Caco-2 (cell line): ENCODE results near the gene ACER2. TPM values are rescaled to one million over a fixed set of nuclear protein-coding genes. Genes with fewer than 3 reads are reported as not detected.

Experiments
- BruUV-seq: library from RNA; stranded (reverse); fragments of 400-500 nt; replicated peaks from 2 replicates; lab custom pipeline; 2021; lab: Mats Ljungman, UMichigan
- CTCF ChIA-PET: fragments of 300-600 bp; sonication (Branson Sonifier 250); formaldehyde crosslinking; loops from one replicate; lab custom pipeline; 2022; ENCODE audit warnings: antibody characterized with exemption; lab: Charles Lee
- POLR2A ChIA-PET: fragments of 300-600 bp; sonication (Branson Sonifier 250); formaldehyde crosslinking; loops from one replicate; lab custom pipeline; 2022; ENCODE audit warnings: antibody characterized with exemption; lab: Charles Lee
- DNase-seq, 2 experiments: peaks; one replicate each; pipeline versions ENCODE4 v3.0.0 to v3.0.0-alpha.2; 2020 to 2022
- H3K27me3 ChIP-seq: replicated peaks from 2 replicates; pipeline ENCODE4 v1.6.0; 2011; ENCODE audit warnings: low read length; ENCODE audit not compliant: control insufficient read depth, insufficient read depth
- H3K36me3 ChIP-seq: 2 replicates; pipeline ENCODE4 v1.5.1; 2011; ENCODE audit warnings: low read length; ENCODE audit not compliant: control insufficient read depth, insufficient read depth
- H3K4me1 ChIP-seq: fragments of 250-450 bp; sonication (Bioruptor Pico); 2 replicates; pipeline ENCODE4 v1.5.1; 2020; ENCODE audit warnings: mild to moderate bottlenecking
- H3K4me3 ChIP-seq: 2 replicates; pipeline ENCODE4 v1.5.1; 2011; ENCODE audit warnings: low read depth, mild to moderate bottlenecking, control low read depth, low read length
- H3K9me3 ChIP-seq: fragments of 250-450 bp; sonication (Bioruptor Pico); 2 replicates; pipeline ENCODE4 v1.5.1; 2020; ENCODE audit warnings: mild to moderate bottlenecking, moderate library complexity
- H3K27ac Mint-ChIP-seq: one replicate; pipeline ENCODE4 v1.8.0; 2022; ENCODE audit warnings: mixed read lengths; ENCODE audit not compliant: unreplicated experiment
- H3K27me3 Mint-ChIP-seq: one replicate; pipeline ENCODE4 v1.8.0; 2022; ENCODE audit warnings: mixed read lengths; ENCODE audit not compliant: insufficient read depth, unreplicated experiment
- H3K36me3 Mint-ChIP-seq: one replicate; pipeline ENCODE4 v1.8.0; 2022; ENCODE audit warnings: mild to moderate bottlenecking, mixed read lengths; ENCODE audit not compliant: insufficient read depth, unreplicated experiment
- H3K4me1 Mint-ChIP-seq: one replicate; pipeline ENCODE4 v1.8.0; 2022; ENCODE audit warnings: low read depth, mixed read lengths; ENCODE audit not compliant: unreplicated experiment
- H3K4me3 Mint-ChIP-seq: one replicate; pipeline ENCODE4 v1.8.0; 2022; ENCODE audit warnings: mild to moderate bottlenecking, moderate library complexity, mixed read lengths; ENCODE audit not compliant: unreplicated experiment
- H3K9me3 Mint-ChIP-seq: one replicate; pipeline ENCODE4 v1.8.0; 2022; ENCODE audit warnings: mixed read lengths; ENCODE audit not compliant: unreplicated experiment
- CTCF ChIP-seq, 2 experiments: fragments of 200-600 bp in 1 of 2; IDR thresholded peaks; 1 replicate in 1 of 2; 2 replicates in 1 of 2; pipeline versions ENCODE4 v1.5.1 to v1.8.0; 2011 to 2022; ENCODE audit warnings: antibody characterized with exemption in 1 of 2, control low read depth in 1 of 2, inconsistent platforms in 1 of 2, low read depth in 1 of 2, low read length in 1 of 2, mild to moderate bottlenecking in 1 of 2, moderate library complexity in 1 of 2; ENCODE audit not compliant: insufficient read depth in 1 of 2, severe bottlenecking in 1 of 2, unreplicated experiment in 1 of 2
- intact Hi-C: fragments of 100-400 bp; cut with micrococcal nuclease; formaldehyde crosslinking; loops from one replicate; pipeline ENCODE4 v1.10.0; 2022; ENCODE audit not compliant: unreplicated experiment
- total RNA-seq: library from RNA; stranded (reverse); gene quantifications from 2 replicates; pipeline ENCODE4 v1.2.3, GENCODE V29; 2022

Gene ACER2
- total RNA-seq, 1 experiment from 2014 or later: 2.4 TPM

DNA sequence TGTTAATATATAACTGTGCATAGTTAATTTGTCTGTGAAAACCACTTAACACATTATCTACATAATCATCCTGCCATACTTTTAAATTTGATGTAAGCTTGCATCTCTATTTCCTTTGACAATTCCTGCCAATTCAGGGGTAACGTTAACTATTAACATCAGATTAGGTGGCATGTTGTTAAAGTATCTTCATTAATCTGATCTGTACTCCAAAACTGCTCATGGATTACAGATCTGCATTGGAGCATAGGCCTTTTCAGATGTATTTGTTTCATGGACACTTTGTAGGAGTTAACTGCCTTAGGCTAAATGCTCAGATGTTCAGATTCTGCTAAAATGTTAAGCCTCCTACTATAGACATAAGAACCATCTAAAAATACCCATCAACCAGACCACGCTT is 31.9 kb upstream of the ACER2 start:
- no peak overlapping the region for H3K4me3 ChIP-seq
- BruUV-seq: no TSS peak
- no peaks in the 10 kb centered on the region for H3K9me3 Mint-ChIP-seq
- no peaks in the 10 kb centered on the region for H3K27me3 Mint-ChIP-seq
- peaks cover 1% of the 10 kb centered on the region; the same call in 1 of the 2 replicates for H3K36me3 ChIP-seq
- DNase-seq: no peak
- intact Hi-C loops: loop anchor here (10.0 kb wide), 1 partner anchor 332 kb away; the partner anchor contains the start of gene RRAGA
- no peak for TF ChIP-seq CTCF (IDR thresholded peaks at IDR 0.05; ENCODE audit: insufficient read depth in 1 of 2, low read depth in 1 of 2, low read length in 1 of 2, severe bottlenecking in 1 of 2, unreplicated experiment in 1 of 2)
- no peak overlapping the region for H3K27ac Mint-ChIP-seq
- peaks cover 84% of the 10 kb centered on the region for H3K36me3 Mint-ChIP-seq
- POLR2A ChIA-PET: no interaction called here
- H3K4me3 Mint-ChIP-seq: peak overlapping the region; percentile 82
- H3K9me3 ChIP-seq: no peaks in the 10 kb centered on the region
- no peaks in the 10 kb centered on the region for H3K27me3 ChIP-seq
- H3K4me1 Mint-ChIP-seq: peaks cover 23% of the 10 kb centered on the region
- CTCF ChIA-PET: interaction anchor here (0.9 kb wide), 1 partner anchor 88 kb away, joined by 4 read pairs; no protein-coding TSS in a partner anchor
- H3K4me1 ChIP-seq: peaks cover 15% of the 10 kb centered on the region

DNA sequence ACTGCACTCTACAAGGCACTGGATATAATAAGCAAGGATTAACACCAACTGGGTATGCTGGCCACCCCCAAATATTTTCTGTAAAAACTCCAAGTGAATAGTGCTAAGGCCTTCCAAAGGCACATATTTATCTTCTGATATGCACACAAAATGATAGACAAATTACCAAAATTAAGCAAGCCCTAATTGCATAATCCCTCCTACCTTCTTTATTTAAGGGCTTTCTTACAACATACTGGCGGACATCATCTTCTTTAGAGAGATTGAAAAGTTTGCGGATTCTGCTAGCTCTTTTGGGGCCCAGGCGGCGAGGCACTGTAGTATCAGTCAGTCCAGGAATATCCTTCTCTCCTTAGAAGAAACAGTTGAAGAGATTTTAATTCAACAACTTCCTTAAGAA is 30.6 kb upstream of the ACER2 start:
- peak overlapping the region; percentile 94 for H3K27ac Mint-ChIP-seq
- H3K36me3 ChIP-seq: peaks cover 1% of the 10 kb centered on the region; the same call in 1 of the 2 replicates
- TF ChIP-seq CTCF (IDR thresholded peaks at IDR 0.05; ENCODE audit: insufficient read depth in 1 of 2, low read depth in 1 of 2, low read length in 1 of 2, severe bottlenecking in 1 of 2, unreplicated experiment in 1 of 2): no peak
- H3K27me3 Mint-ChIP-seq: no peaks in the 10 kb centered on the region
- peaks cover 15% of the 10 kb centered on the region for H3K4me1 ChIP-seq
- peak overlapping the region; percentile 71 for H3K4me3 ChIP-seq
- H3K9me3 ChIP-seq: no peaks in the 10 kb centered on the region
- ChIA-PET POLR2A (no interaction called here), CTCF (interaction anchor here (0.6 kb wide), 1 partner anchor 79 kb away, joined by 3 read pairs; no protein-coding TSS in a partner anchor)
- peaks cover 74% of the 10 kb centered on the region for H3K36me3 Mint-ChIP-seq
- H3K4me1 Mint-ChIP-seq: peaks cover 23% of the 10 kb centered on the region
- no TSS peak for BruUV-seq
- peak overlapping the region; percentile 82 for H3K4me3 Mint-ChIP-seq
- no peaks in the 10 kb centered on the region for H3K9me3 Mint-ChIP-seq
- intact Hi-C loops: loop anchor here (10.0 kb wide), 1 partner anchor 333 kb away; the partner anchor contains the start of gene RRAGA
- no peaks in the 10 kb centered on the region for H3K27me3 ChIP-seq
- no peak for DNase-seq

- H3K27ac Mint-ChIP-seq: peak overlapping the region; percentile 94
- no TSS peak for BruUV-seq
- Histone ChIP-seq H3K9me3 (no peaks in the 10 kb centered on the region), H3K4me1 (peaks cover 15% of the 10 kb centered on the region), H3K27me3 (no peaks in the 10 kb centered on the region), H3K4me3 (peak overlapping the region; percentile 71), H3K36me3 (peaks cover 1% of the 10 kb centered on the region; the same call in 1 of the 2 replicates)
- ChIA-PET CTCF (no interaction called here), POLR2A (no interaction called here)
- intact Hi-C loops: loop anchor here (10.0 kb wide), 1 partner anchor 334 kb away; the partner anchor contains the start of gene RRAGA
- no peak for DNase-seq
- H3K36me3 Mint-ChIP-seq: peaks cover 70% of the 10 kb centered on the region
- no peaks in the 10 kb centered on the region for H3K27me3 Mint-ChIP-seq
- no peaks in the 10 kb centered on the region for H3K9me3 Mint-ChIP-seq
- TF ChIP-seq CTCF (IDR thresholded peaks at IDR 0.05; ENCODE audit: insufficient read depth in 1 of 2, low read depth in 1 of 2, low read length in 1 of 2, severe bottlenecking in 1 of 2, unreplicated experiment in 1 of 2): no peak
- H3K4me1 Mint-ChIP-seq: peaks cover 23% of the 10 kb centered on the region
- H3K4me3 Mint-ChIP-seq: peak overlapping the region; percentile 82
Measured at GRCh38 chr9:19378647-19379046, 30.2 kb upstream of the ACER2 start.
